K562 (cell line): ENCODE results near the gene ALK. TPM values are rescaled to one million over a fixed set of nuclear protein-coding genes. Genes with fewer than 3 reads are reported as not detected.

Experiments
- ATAC-seq: fragments of 200-7000 bp; cut with Tn5 transposase; 3 replicates; pipeline ENCODE4 v1.9.1; 2020; ENCODE audit warnings: moderate library complexity
- BruUV-seq: library from RNA; stranded (reverse); fragments of 400-500 nt; replicated peaks from 2 replicates; lab custom pipeline; 2021; lab: Mats Ljungman, UMichigan
- CTCF ChIA-PET: fragments of 300-600 bp; formaldehyde crosslinking; extraction: SDS; loops from one replicate; lab custom pipeline; 2021; ENCODE audit warnings: low intra/inter-chr PET ratio; lab: Yijun Ruan, JAX
- POLR2A ChIA-PET: fragments of 300-600, 350-650 bp; sonication (Branson Sonifier 250); formaldehyde crosslinking; extraction: SDS; loops from one replicate; lab custom pipeline; 2021; ENCODE audit warnings: antibody characterized with exemption, inconsistent platforms; lab: Yijun Ruan, JAX
- DNase-seq, 4 experiments: peaks; one replicate each; pipeline versions ENCODE4 v3.0.0 to v3.0.0-alpha.2; 2011 to 2018; ENCODE audit warnings: low spot score in 3 of 4, mixed read lengths in 3 of 4; ENCODE audit errors: extremely low read depth in 1 of 4
- FAIRE-seq: peaks from 2 replicates; lab custom pipeline; 2011; peaks lifted over from hg19 to GRCh38; lab: Jason Lieb, UNC
- H2AFZ ChIP-seq: 2 replicates; pipeline ENCODE4 v1.6.0; 2011; ENCODE audit warnings: low read depth, low read length, control low read depth, inconsistent platforms
- H3K27ac ChIP-seq: fragments of 200-600 bp; 3 replicates; pipeline ENCODE4 v1.8.0; 2011; ENCODE audit warnings: low read depth, mild to moderate bottlenecking, control low read depth, inconsistent platforms, low read length, moderate library complexity, mixed read lengths; ENCODE audit errors: extremely low read depth
- H3K27me3 ChIP-seq, 2 experiments: fragments of 300-600 bp in 1 of 2; 2 replicates in 1 of 2; 3 replicates in 1 of 2; pipeline versions ENCODE4 v1.6.0 to v1.8.0; 2011; ENCODE audit warnings: inconsistent platforms in 2 of 2, low read length in 2 of 2, mild to moderate bottlenecking in 1 of 2, mixed read lengths in 1 of 2, moderate library complexity in 1 of 2; ENCODE audit not compliant: control insufficient read depth in 2 of 2, insufficient read depth in 2 of 2
- H3K36me3 ChIP-seq: fragments of 300-600 bp; 3 replicates; pipeline ENCODE4 v1.8.0; 2011; ENCODE audit warnings: mild to moderate bottlenecking, low read length, inconsistent platforms; ENCODE audit not compliant: control insufficient read depth, insufficient read depth
- H3K4me1 ChIP-seq, 2 experiments: fragments of 200-600 bp in 1 of 2; replicated peaks in 1 of 2; 2 replicates in 1 of 2; 3 replicates in 1 of 2; pipeline versions ENCODE4 v1.5.1 to v1.8.0; 2011; ENCODE audit warnings: inconsistent platforms in 2 of 2, low read length in 2 of 2, mild to moderate bottlenecking in 1 of 2, mixed read lengths in 1 of 2, moderate library complexity in 1 of 2; ENCODE audit not compliant: control insufficient read depth in 2 of 2, insufficient read depth in 2 of 2
- H3K4me2 ChIP-seq: 2 replicates; pipeline ENCODE4 v1.6.1; 2011; ENCODE audit warnings: low read length, control low read depth, inconsistent platforms, mixed read lengths; ENCODE audit not compliant: insufficient read depth
- H3K4me3 ChIP-seq: fragments of 200-600 bp; sonication (generic), shearing (Covaris generic); 2 replicates; pipeline ENCODE4 v1.5.1; 2016; ENCODE audit warnings: control low read depth, inconsistent platforms
- H3K79me2 ChIP-seq: fragments of 200-600 bp; 3 replicates; pipeline ENCODE4 v1.8.0; 2011; ENCODE audit warnings: low read length, inconsistent platforms; ENCODE audit not compliant: control insufficient read depth, insufficient read depth
- H3K9ac ChIP-seq, 2 experiments: 2 replicates each; pipeline versions ENCODE4 v1.6.0 to v1.6.1; 2011; ENCODE audit warnings: low read depth in 2 of 2, low read length in 2 of 2, control low read depth in 1 of 2, inconsistent platforms in 1 of 2, mild to moderate bottlenecking in 1 of 2, mixed read lengths in 1 of 2; ENCODE audit not compliant: insufficient read depth in 1 of 2
- H3K9me1 ChIP-seq: one replicate; pipeline ENCODE4 v1.6.0; 2011; ENCODE audit warnings: inconsistent platforms, mild to moderate bottlenecking, low read length, moderate library complexity; ENCODE audit not compliant: control insufficient read depth, insufficient read depth
- H3K9me3 ChIP-seq: replicated peaks from 2 replicates; pipeline ENCODE4 v1.5.1; 2011; ENCODE audit warnings: low read depth, low read length, inconsistent platforms; ENCODE audit not compliant: control insufficient read depth, insufficient read depth
- H4K20me1 ChIP-seq: replicated peaks from 2 replicates; pipeline ENCODE4 v1.6.1; 2011; ENCODE audit warnings: low read length, inconsistent platforms, mixed read lengths; ENCODE audit not compliant: control insufficient read depth, insufficient read depth
- AFF1 ChIP-seq, 2 experiments: fragments of 450-650 bp; IDR thresholded peaks; 2 replicates each; pipeline ENCODE4 v1.6.1; 2018; ENCODE audit warnings: mild to moderate bottlenecking in 2 of 2, low read depth in 1 of 2; ENCODE audit not compliant: partially characterized antibody in 2 of 2
- MYNN ChIP-seq, 2 experiments: sonication (generic); formaldehyde crosslinking in 1 of 2; IDR thresholded peaks; 2 replicates each; pipeline versions ENCODE4 v1.5.0 to v1.6.1; 2016 to 2020; ENCODE audit warnings: antibody characterized with exemption in 1 of 2, missing genetic modification reagents in 1 of 2
- PURB ChIP-seq: sonication (generic); formaldehyde crosslinking; IDR thresholded peaks from 2 replicates; pipeline ENCODE4 v1.9.0; 2021; ENCODE audit warnings: low read depth, mild to moderate bottlenecking, missing genetic modification reagents
- SAFB ChIP-seq: fragments of 200-400 bp; formaldehyde crosslinking; IDR thresholded peaks from 2 replicates; pipeline ENCODE4 v1.6.1; 2017; ENCODE audit warnings: low read depth, low read length, borderline replicate concordance
- SOX6 ChIP-seq: fragments of 450-650 bp; IDR thresholded peaks from 2 replicates; pipeline ENCODE4 v1.6.1; 2014; ENCODE audit warnings: mild to moderate bottlenecking
- ZFX ChIP-seq: sonication (generic); formaldehyde crosslinking; IDR thresholded peaks from 2 replicates; pipeline ENCODE4 v1.8.0; 2022; ENCODE audit warnings: mild to moderate bottlenecking, missing genetic modification reagents, moderate library complexity
- WGBS: fragments of 100-300 bp; shearing (Covaris generic); methylation state at CpG from one replicate; pipeline ENCODE4 v1.1.6; 2016; ENCODE audit warnings: low coverage, mixed read lengths; ENCODE audit not compliant: insufficient coverage; ENCODE audit errors: missing lambda C conversion rate; 5-methylcytosine and 5-hydroxymethylcytosine counted together
- in situ Hi-C: fragments of 300-500 bp; cut with MboI; formaldehyde crosslinking; loops from 4 replicates; pipeline ENCODE4 v1.15.0; 2018; ENCODE audit warnings: inconsistent platforms, mixed read lengths
- intact Hi-C: fragments of 100-400 bp; cut with micrococcal nuclease; formaldehyde crosslinking; loops from 2 replicates; pipeline ENCODE4 v1.14.2; 2022
- polyA plus RNA-seq, 8 experiments: library from polyadenylated mRNA; depleted of rRNA in 4 of 8; stranded (reverse) in 5 of 8; unstranded in 3 of 8; fragments of >200 nt; fragmentation: Nextera tagmentation in 2 of 8; fragmentation: Illumina TruSeq in 1 of 8; extraction: Ambion mirVana in 2 of 8; extraction: Trizol in 1 of 8; gene quantifications; 2 replicates each; pipeline versions ENCODE4 v1.2.1 to v1.2.3, GENCODE V29; 2011 to 2014; ENCODE audit warnings: inconsistent platforms in 1 of 8, missing spikeins in 1 of 8
- total RNA-seq, 7 experiments: library from RNA; depleted of rRNA in 6 of 7; stranded (reverse); fragments of >200 nt in 6 of 7; fragmentation: Illumina TruSeq in 2 of 7; extraction: Trizol in 2 of 7; gene quantifications; 2 replicates each; pipeline versions ENCODE4 v1.2.1 to v1.2.3, GENCODE V29; 2011 to 2021; ENCODE audit warnings: low replicate concordance in 1 of 7
- TF ChIP-seq, protein P1 (sequence below): fragments of 450-650 bp; IDR thresholded peaks from 2 replicates; pipeline ENCODE4 v1.6.1; 2016; ENCODE audit warnings: mild to moderate bottlenecking
- TF ChIP-seq, protein P2 (sequence below): fragments of 150-350 bp; IDR thresholded peaks from 2 replicates; pipeline ENCODE4 v1.6.1; 2014; ENCODE audit warnings: low read depth, mild to moderate bottlenecking, low read length, borderline replicate concordance

The ALK gene
- total and polyA plus RNA-seq, 9 of the 15 experiments (the other 6 are each of a cell fraction or from before 2014, with no cell fraction given), result not detected

DNA sequence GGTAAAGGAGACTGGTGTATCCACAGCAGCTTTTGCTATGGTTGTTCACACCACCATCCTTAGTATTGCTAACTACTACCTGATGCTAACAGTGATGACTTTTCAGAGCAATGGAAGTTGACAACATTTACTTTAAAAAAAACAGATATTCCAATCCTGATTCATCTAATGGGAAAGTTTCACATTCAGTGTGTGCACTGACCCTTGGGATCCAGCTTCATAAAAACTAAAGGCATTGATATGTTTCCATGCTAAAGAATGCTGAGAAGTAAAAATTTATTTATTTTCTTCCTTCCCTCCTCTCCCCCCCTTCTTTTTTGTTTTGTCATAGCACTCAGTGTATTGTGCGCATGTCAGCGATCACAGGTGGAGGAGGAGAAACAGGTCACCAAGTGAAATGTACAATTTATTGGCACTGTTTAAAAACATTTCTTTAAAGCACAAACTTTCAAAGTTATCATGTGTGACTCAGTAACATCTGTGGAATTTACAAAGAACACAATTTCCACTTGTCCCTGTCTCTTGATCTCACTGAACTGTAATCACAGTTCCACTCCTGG, 229.9 kb downstream of the ALK start (continued):
- TF ChIP-seq AFF1 (IDR thresholded peaks at IDR 0.05; ENCODE audit: low read depth in 1 of 2, partially characterized antibody in 2 of 2), result no peak
- TF ChIP-seq SOX6, result no peak

- no peak for ATAC-seq
- intact Hi-C loops, result no loop called here
- FAIRE-seq, result no peak
- DNase-seq, result no peak
- Histone ChIP-seq H3K4me3 (no peak overlapping the region), H3K9me3 (no peaks in the 10 kb centered on the region), H3K9ac (no peak overlapping the region), H2AFZ (no peak overlapping the region), H3K79me2 (no peaks in the 10 kb centered on the region), H3K4me1 (no peaks in the 10 kb centered on the region), H3K27me3 (no peaks in the 10 kb centered on the region), H3K4me2 (no peak overlapping the region), H3K36me3 (no peaks in the 10 kb centered on the region), H4K20me1 (no peaks in the 10 kb centered on the region; the same call in 1 of the 2 replicates), H3K27ac (no peak overlapping the region), H3K9me1 (no peaks in the 10 kb centered on the region)
- ChIA-PET CTCF (no interaction called here), POLR2A (no interaction called here)
- in situ Hi-C loops, result no loop called here
- 0% methylated on average over 5 of the region's 5 CpGs for WGBS
- no TSS peak for BruUV-seq
- TF ChIP-seq, protein P1, sequence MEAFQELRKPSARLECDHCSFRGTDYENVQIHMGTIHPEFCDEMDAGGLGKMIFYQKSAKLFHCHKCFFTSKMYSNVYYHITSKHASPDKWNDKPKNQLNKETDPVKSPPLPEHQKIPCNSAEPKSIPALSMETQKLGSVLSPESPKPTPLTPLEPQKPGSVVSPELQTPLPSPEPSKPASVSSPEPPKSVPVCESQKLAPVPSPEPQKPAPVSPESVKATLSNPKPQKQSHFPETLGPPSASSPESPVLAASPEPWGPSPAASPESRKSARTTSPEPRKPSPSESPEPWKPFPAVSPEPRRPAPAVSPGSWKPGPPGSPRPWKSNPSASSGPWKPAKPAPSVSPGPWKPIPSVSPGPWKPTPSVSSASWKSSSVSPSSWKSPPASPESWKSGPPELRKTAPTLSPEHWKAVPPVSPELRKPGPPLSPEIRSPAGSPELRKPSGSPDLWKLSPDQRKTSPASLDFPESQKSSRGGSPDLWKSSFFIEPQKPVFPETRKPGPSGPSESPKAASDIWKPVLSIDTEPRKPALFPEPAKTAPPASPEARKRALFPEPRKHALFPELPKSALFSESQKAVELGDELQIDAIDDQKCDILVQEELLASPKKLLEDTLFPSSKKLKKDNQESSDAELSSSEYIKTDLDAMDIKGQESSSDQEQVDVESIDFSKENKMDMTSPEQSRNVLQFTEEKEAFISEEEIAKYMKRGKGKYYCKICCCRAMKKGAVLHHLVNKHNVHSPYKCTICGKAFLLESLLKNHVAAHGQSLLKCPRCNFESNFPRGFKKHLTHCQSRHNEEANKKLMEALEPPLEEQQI, result no peak
- no peak for TF ChIP-seq PURB (CRISPR knock-in tag)
- no peak for TF ChIP-seq MYNN (IDR thresholded peaks at IDR 0.05)
- no peak for TF ChIP-seq MYNN (CRISPR knock-in tag; IDR thresholded peaks at IDR 0.05)
- no peak for TF ChIP-seq SAFB
- TF ChIP-seq ZFX (CRISPR knock-in tag), result no peak
- TF ChIP-seq, protein P2, sequence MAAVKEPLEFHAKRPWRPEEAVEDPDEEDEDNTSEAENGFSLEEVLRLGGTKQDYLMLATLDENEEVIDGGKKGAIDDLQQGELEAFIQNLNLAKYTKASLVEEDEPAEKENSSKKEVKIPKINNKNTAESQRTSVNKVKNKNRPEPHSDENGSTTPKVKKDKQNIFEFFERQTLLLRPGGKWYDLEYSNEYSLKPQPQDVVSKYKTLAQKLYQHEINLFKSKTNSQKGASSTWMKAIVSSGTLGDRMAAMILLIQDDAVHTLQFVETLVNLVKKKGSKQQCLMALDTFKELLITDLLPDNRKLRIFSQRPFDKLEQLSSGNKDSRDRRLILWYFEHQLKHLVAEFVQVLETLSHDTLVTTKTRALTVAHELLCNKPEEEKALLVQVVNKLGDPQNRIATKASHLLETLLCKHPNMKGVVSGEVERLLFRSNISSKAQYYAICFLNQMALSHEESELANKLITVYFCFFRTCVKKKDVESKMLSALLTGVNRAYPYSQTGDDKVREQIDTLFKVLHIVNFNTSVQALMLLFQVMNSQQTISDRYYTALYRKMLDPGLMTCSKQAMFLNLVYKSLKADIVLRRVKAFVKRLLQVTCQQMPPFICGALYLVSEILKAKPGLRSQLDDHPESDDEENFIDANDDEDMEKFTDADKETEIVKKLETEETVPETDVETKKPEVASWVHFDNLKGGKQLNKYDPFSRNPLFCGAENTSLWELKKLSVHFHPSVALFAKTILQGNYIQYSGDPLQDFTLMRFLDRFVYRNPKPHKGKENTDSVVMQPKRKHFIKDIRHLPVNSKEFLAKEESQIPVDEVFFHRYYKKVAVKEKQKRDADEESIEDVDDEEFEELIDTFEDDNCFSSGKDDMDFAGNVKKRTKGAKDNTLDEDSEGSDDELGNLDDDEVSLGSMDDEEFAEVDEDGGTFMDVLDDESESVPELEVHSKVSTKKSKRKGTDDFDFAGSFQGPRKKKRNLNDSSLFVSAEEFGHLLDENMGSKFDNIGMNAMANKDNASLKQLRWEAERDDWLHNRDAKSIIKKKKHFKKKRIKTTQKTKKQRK, result no peak
These were observed 231.7 kb downstream of the ALK start for GRCh38 chr2:29689666-29690065.
